HG03575 (cell line): ENCODE results near the gene PRRG4.
"Not testable (repeated sequence)": the region's sequence is repeated elsewhere in the genome, so short reads cannot be mapped to it uniquely, and the experiment has no call there.

Source experiments
- ATAC-seq: cut with Tn5 transposase; IDR thresholded peaks from one replicate; pipeline ENCODE4 v1.9.1; 2021; ENCODE audit not compliant: unreplicated experiment, insufficient number of reproducible peaks, low FRiP score; ENCODE audit errors: extremely low read depth

Gene PRRG4

GRCh38 chr11:32874132-32874531, 44.4 kb downstream of the PRRG4 start:
- ATAC-seq: no peak

GRCh38 chr11:32881286-32881685, 51.6 kb downstream of the PRRG4 start:
- ATAC-seq: no peak

GRCh38 chr11:32883421-32883820, 53.7 kb downstream of the PRRG4 start:
- ATAC-seq: no peak

GRCh38 chr11:32884023-32884422, 54.3 kb downstream of the PRRG4 start:
- no peak for ATAC-seq

- no peak for ATAC-seq
Observed at GRCh38 chr11:32884770-32885384, 55.1 kb downstream of the PRRG4 start.

GRCh38 chr11:32885556-32885955, 55.8 kb downstream of the PRRG4 start:
- ATAC-seq: no peak

- no peak for ATAC-seq
Observed at GRCh38 chr11:32886180-32886579, 56.5 kb downstream of the PRRG4 start.

- not testable (repeated sequence) for ATAC-seq
Observed at GRCh38 chr11:32887707-32888383, 58.1 kb downstream of the PRRG4 start.

GRCh38 chr11:32888384-32888710, 58.6 kb downstream of the PRRG4 start:
- not testable (repeated sequence) for ATAC-seq

GRCh38 chr11:32888805-32889204, 59.1 kb downstream of the PRRG4 start:
- ATAC-seq: no peak

GRCh38 chr11:32890843-32891656, 61.3 kb downstream of the PRRG4 start:
- no peak for ATAC-seq

- no peak for ATAC-seq
Observed at GRCh38 chr11:32891657-32892354, 62.1 kb downstream of the PRRG4 start.

- no peak for ATAC-seq
Observed at GRCh38 chr11:32892355-32893092, 62.8 kb downstream of the PRRG4 start, which contains the start of gene QSER1. Gene QSER1 (plus strand): TSS chr11:32892811. CDS start chr11:32893126, 315 bp downstream.

GRCh38 chr11:32893093-32893342, 63.3 kb downstream of the PRRG4 start:
- no peak for ATAC-seq

- no peak for ATAC-seq
Observed at GRCh38 chr11:32893343-32894148, 63.8 kb downstream of the PRRG4 start.

GRCh38 chr11:32894149-32894827, 64.6 kb downstream of the PRRG4 start:
- ATAC-seq: no peak

- no peak for ATAC-seq
Observed at GRCh38 chr11:32894921-32895320, 65.2 kb downstream of the PRRG4 start.

- no peak for ATAC-seq
Observed at GRCh38 chr11:32895471-32895870, 65.7 kb downstream of the PRRG4 start.
